HG02885 (cell line): ENCODE data around the gene PLEK2.
A peak's percentile ranks its signal among the peaks of the same experiment; 100 is the strongest.
"Not testable (repeated sequence)": the region's sequence is repeated elsewhere in the genome, so short reads cannot be mapped to it uniquely, and the experiment has no call there.

Experiments
- ATAC-seq: cut with Tn5 transposase; IDR thresholded peaks from one replicate; pipeline ENCODE4 v1.9.1; 2021; ENCODE audit warnings: mild to moderate bottlenecking; ENCODE audit not compliant: unreplicated experiment, poor library complexity

PLEK2 gene

GRCh38 chr14:67408122-67408801 lies 3.7 kb downstream of the PLEK2 start:
- ATAC-seq: not testable (repeated sequence)

DNA sequence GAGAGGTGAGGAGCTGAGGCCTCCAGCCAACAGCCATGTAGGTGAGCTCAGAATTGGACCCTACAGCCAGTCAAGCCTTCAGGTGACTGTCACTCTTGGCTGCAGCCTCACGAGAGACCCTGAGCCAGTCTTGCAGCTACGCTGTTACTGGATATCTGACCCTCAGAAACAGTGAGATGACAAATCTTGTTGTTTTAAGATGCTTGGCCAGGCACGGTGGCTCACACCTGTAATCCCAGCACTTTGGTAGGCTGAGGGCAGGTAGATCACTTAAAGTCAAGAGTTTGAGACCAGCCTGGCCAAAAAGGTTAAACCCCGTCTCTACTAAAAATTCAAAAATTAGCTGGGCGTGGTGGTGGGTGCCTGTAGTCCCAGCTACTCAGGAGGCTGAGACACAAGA lies 6.2 kb downstream of the PLEK2 start:
- ATAC-seq: no peak

GRCh38 chr14:67400434-67400833 lies 11.5 kb downstream of the PLEK2 start:
- no peak for ATAC-seq

DNA sequence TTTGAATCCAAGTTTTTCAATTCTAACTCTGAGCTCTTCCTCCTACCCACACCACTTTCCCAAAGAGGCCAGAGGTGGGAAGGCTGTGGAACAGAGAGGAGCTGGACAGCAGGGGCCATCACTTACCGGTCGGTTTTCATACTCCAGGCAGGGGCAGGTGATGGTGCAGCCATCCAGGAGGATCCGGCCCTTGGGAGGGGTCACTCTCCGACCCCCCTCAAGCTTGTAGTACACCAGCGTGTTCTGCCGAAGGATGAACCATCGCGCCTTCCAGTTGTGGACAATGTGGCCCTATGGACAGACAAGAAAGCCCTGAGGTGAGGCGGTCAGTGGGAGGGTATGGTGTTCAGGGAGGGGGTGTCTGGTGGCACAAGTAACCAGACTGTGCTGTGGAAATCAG lies 14.4 kb downstream of the PLEK2 start:
- no peak for ATAC-seq

GRCh38 chr14:67396381-67396970 lies 15.5 kb downstream of the PLEK2 start:
- ATAC-seq: no peak

DNA sequence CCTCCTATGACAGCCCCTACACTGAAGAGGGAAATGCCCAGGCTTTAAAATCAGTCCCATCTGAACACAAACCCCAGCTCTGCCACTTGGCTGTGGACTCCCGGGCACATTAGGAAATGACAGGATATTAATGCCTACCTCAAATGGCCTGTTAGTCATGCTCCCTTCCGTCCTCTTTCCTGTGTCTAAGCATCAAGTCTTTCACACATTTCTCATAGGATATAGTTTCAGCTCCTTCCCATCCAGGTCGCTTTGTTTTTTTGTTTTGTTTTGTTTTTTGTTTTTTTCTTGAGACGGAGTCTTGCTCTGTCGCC lies 16.1 kb downstream of the PLEK2 start:
- ATAC-seq: no peak

- ATAC-seq: no peak
Measured at GRCh38 chr14:67395086-67395875, 16.7 kb downstream of the PLEK2 start.

GRCh38 chr14:67393689-67394088 lies 18.3 kb downstream of the PLEK2 start:
- no peak for ATAC-seq

DNA sequence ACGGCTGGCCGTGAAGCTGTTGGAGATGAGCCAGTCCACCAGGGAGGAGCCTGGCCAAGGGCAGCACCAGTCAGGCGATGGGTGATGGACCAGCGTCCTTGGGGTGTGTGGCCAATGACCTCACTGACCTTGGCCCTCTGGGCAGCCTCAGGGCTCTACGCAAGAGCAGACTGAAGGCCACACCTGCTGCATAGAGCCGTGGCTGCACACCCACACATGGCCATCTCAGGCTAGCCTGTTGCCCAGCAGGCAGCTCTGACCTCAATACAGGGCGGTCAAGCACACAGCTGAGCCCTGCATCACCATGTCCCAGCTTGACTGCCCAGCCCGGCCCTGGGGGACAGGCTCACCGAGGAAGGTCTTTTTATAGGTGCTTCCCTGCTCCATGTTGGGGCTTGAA lies 19.2 kb downstream of the PLEK2 start:
- ATAC-seq: no peak

DNA sequence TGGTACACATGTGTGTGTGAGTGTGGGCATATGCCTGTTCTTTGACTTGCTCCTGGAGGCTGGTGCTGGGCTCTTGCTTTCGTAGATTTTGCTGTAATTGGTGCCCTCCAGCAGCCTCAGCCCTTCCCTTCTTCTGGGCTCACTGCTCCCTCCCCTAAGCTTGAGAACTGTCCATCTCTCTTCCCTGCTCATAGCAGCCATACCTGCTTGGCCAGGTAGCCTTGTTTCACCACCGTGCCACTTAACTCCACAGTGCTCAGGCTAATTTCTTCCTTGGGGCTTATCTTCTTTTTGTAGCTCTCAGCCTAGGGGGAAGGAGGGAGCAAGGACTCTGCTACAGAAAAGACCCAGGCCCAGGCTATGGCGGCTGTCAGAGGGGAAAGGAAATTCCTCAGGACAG lies 19.8 kb downstream of the PLEK2 start:
- ATAC-seq: no peak

DNA sequence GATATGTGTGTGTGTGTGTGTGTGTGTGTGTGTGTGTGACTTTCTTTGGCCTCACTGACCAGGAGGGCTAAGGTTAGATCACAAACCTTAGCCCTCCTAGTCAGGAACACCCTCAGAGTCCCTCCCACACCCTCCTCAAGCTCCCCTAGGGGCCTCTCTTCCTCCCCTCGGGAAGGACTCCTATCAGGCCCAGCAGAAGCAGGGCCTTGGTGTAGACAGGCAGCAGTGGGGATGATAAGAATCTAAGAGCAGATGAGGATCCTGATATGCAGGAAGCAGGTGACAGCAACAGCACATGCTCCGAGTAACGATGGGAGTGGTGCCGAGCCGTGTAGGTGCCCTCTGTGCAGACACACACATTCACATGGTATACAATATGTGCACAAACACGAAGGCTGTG lies 20.7 kb downstream of the PLEK2 start:
- no peak for ATAC-seq

GRCh38 chr14:67389811-67390534 lies 22.0 kb downstream of the PLEK2 start:
- ATAC-seq: no peak

DNA sequence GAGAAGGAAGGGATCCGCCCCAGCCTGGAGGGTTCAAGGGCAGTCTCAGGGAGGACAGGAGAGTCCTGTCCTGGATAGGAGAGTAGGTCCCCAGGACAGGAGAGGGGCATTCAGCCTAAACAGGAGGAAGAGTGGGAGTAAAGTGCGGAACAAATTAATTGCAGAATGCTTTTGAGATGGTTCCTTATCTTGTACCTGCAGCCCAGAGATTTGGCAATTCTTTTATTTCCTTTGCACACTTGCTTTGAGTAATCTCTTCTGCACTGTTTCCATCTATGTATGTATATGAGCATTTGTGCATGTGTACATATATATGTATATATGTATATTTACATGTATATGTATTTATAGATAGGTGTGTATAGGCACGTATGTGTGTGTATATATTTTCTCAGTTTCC lies 22.7 kb downstream of the PLEK2 start:
- no peak for ATAC-seq

DNA sequence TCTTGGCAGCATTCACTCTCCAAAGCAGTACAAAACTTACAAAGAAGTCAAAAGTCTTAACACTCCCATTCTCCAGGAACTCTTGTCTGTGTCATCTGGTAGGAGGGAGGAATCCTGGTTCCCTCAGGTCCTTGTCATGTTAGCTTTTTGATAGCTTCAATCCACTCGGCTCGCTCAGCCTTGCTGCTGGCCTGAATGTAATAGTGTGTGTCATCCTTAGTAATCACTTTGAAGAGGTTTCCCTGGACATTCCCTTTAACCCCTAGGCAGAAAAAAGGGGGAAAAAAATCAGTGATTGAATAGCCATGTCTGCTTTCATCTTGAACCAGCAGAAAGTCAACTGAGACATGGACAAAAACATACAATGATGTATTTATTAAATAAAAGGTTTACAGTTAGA lies 24.8 kb downstream of the PLEK2 start:
- ATAC-seq: no peak

DNA sequence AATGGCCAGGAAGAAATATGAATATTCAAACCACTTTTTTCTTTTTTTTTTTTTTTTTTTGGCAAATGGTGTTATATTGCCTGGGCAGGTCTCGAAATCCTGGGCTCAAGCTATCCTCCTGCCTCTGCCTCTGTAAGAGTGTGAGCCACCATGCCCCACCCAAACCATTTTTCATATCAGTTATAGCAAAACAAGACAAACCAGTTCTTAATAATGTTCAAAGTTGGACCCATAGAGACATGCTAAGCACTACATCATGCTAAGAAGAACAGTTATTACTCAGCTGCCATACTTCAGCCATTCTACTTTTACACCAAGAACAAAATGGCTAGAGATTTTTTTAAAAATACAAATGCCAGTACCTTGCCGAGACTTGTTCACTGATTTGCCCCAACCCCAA lies 26.3 kb downstream of the PLEK2 start:
- ATAC-seq: no peak

- ATAC-seq: no peak
Measured at GRCh38 chr14:67385120-67385519, 26.8 kb downstream of the PLEK2 start.

DNA sequence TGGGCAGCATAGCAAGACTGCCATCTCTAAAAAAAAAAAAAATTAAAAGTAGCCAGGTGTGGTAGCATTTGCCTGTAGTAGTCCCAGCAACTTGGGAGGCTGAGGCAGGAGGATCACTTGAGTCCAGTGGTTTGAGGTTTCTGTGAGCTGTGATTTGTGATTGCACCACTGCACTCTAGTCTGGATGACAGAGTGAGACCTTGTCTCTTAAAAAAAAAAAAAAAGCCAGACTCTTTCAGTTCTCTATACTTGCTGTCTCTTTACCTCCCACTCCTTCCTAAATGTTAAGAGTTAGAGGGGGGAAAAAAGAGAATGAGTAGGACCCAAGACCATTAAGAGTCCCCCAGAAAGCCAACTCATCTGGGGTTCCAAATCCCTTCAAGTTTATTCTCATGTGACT lies 34.0 kb downstream of the PLEK2 start:
- peak; percentile 43 for ATAC-seq

DNA sequence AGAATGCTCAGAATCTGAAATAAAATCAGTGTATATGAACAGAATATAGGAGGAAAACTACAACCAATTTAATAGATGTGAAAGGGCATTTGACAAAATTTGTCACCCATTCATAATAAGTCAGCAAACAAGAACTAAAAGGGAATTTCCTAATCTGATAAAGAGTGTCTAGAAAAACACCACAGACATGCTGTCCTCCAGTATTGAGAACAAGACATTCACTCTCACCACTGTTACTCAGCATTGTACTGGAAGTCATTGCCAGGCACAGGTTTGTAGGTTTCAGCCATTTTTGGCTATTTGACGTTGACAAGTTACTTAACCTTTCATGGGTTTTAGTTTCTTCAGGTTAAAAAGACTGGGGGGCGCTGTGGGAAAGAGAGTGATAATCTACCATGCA lies 38.6 kb downstream of the PLEK2 start:
- no peak for ATAC-seq

DNA sequence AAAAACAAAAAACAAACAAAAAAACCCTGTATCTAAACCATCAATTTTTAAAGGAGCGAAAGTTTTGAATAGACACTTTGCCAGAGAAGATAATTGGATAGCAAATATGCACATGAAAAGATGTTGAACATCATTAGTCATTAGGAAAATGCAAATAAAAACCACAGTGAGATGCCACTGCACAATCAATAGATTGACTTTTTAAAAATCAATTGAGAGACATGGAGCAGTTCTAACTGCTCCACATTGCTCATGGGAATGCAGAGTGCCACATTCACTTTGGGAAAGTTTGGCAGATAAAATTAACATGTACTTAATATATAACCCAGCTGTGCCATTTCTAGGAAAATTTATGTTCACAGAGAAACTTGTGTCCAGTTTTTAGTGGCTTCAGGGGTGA lies 39.1 kb downstream of the PLEK2 start:
- ATAC-seq: no peak

DNA sequence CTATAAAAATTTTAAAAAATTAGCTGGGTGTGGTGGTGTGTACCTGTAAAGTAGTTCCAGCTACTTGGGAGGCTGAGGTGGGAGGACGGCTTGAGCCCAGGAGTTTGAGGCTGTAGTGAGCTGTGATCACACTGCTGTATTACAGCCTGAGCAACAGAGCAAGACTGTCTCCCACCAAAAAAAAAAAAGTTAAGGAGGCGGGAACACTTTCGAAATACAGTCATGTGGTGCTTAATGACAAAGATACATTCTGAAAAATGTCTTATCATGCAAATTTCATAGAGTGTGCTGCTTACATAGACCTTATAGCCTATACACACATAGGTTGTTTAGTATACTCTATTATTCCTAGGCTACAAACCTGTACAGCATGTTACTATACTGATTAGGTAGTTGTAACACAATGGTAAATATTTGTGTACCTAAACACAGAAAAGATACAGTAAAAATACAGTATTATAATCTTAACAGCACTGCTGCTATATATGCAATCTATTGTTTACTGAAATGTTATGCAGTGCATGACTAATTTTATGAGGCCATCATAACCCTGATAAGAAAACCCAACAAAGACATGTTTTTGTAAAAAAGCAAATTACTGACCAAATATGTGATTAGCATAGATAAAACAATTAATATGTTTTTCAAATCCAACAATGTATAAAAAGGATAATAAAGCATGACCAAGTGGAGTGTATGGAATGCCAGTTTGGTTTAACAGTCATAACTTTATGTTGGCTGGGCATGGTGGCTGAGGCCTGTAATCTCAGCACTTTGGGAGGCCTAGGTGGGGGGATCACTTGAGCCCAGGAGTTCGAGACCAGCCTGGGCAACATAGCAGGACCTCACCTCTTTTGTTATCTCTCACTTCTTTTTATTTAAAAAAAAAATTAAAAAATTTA lies 40.5 kb downstream of the PLEK2 start:
- no peak for ATAC-seq
